ENCODE results near the gene GALNS.

GRCh38 chr16:88768071-88768783 is 88.5 kb downstream of the GALNS start:
- TF ChIP-seq CTCF (IDR thresholded peaks at IDR 0.05; ENCODE audit: borderline replicate concordance, extremely low read depth, low read length, poor library complexity, severe bottlenecking): no peak
- TF ChIP-seq EZH2 (IDR thresholded peaks at IDR 0.05; ENCODE audit: borderline replicate concordance, low read depth, low read length, severe bottlenecking): no peak

Measured in DND-41 (cell line).